ENCODE measurements around the gene CHMP4A. TPM values are rescaled to one million over a fixed set of nuclear protein-coding genes. Genes with fewer than 3 reads are reported as not detected.

Gene CHMP4A
- total RNA-seq, 1 experiment from 2014 or later: 34.6 TPM

GRCh38 chr14:24192933-24193332, 20.4 kb downstream of the CHMP4A start:
- H3K27ac ChIP-seq (ENCODE audit: low read depth, low read length): no peak overlapping the region
- no peak overlapping the region for H3K4me2 ChIP-seq (ENCODE audit: low read length)
- H3K4me3 ChIP-seq (replicated peaks in 1 of 2; ENCODE audit: low read depth in 1 of 2, low read length in 2 of 2): no peak overlapping the region
- no peak overlapping the region for H3K9ac ChIP-seq (ENCODE audit: low read length)
- H4K20me1 ChIP-seq (ENCODE audit: insufficient read depth): no peaks in the 10 kb centered on the region
- peaks cover 23 to 35% of the 10 kb centered on the region in 2 experiments for H3K4me1 ChIP-seq (ENCODE audit: control insufficient read depth in 1 of 2, insufficient read depth in 2 of 2, low read length in 2 of 2)
- peaks cover 8 to 12% of the 10 kb centered on the region in 2 experiments; a peak in 3 of 4 replicates for H3K36me3 ChIP-seq (ENCODE audit: control insufficient read depth in 1 of 2, insufficient read depth in 2 of 2, low read length in 2 of 2)
- ATAC-seq: no peak
- H3K9me3 ChIP-seq (ENCODE audit: control insufficient read depth in 1 of 2, insufficient read depth in 1 of 2, low read depth in 1 of 2, low read length in 2 of 2): no peaks in the 10 kb centered on the region
- POLR2A ChIA-PET: no interaction called here
- H3K27me3 ChIP-seq (ENCODE audit: insufficient read depth, low read length): no peaks in the 10 kb centered on the region
- intact Hi-C loops (cut with micrococcal nuclease): no loop called here
- H3K79me2 ChIP-seq (ENCODE audit: insufficient read depth, low read length): peaks cover 39% of the 10 kb centered on the region
- no TSS peak for BruUV-seq (replicated peaks)
- TF ChIP-seq EZH2phosphoT487 (IDR thresholded peaks at IDR 0.05; ENCODE audit: borderline replicate concordance) (no peak), SIN3A (IDR thresholded peaks at IDR 0.05; ENCODE audit: low read depth) (no peak), YY1 (IDR thresholded peaks at IDR 0.05; ENCODE audit: extremely low read depth, insufficient replicate concordance, low read depth, low read length) (no peak), FOSL1 (IDR thresholded peaks at IDR 0.05; ENCODE audit: low read depth) (no peak), ZBTB33 (IDR thresholded peaks at IDR 0.05; ENCODE audit: extremely low read depth, insufficient replicate concordance, low read length) (no peak), ZFX (IDR thresholded peaks at IDR 0.05) (no peak), TCF7L2 (IDR thresholded peaks at IDR 0.05; ENCODE audit: borderline replicate concordance, extremely low read depth, insufficient read depth, insufficient read length) (no peak), ZNF274 (IDR thresholded peaks at IDR 0.05; ENCODE audit: low read depth, low read length) (no peak), MAX (IDR thresholded peaks at IDR 0.05) (no peak), SP1 (IDR thresholded peaks at IDR 0.05; ENCODE audit: low read depth) (no peak), CBX3 (IDR thresholded peaks at IDR 0.05; ENCODE audit: low read depth) (no peak), POLR2AphosphoS5 (IDR thresholded peaks at IDR 0.05; ENCODE audit: low read depth, low read length) (no peak), SRF (IDR thresholded peaks at IDR 0.05; ENCODE audit: low read depth) (no peak), RAD21 (IDR thresholded peaks at IDR 0.05; ENCODE audit: low read depth) (no peak)
- TF ChIP-seq, protein P1, sequence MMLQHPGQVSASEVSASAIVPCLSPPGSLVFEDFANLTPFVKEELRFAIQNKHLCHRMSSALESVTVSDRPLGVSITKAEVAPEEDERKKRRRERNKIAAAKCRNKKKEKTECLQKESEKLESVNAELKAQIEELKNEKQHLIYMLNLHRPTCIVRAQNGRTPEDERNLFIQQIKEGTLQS (IDR thresholded peaks at IDR 0.05): no peak
- TF ChIP-seq, protein P2, sequence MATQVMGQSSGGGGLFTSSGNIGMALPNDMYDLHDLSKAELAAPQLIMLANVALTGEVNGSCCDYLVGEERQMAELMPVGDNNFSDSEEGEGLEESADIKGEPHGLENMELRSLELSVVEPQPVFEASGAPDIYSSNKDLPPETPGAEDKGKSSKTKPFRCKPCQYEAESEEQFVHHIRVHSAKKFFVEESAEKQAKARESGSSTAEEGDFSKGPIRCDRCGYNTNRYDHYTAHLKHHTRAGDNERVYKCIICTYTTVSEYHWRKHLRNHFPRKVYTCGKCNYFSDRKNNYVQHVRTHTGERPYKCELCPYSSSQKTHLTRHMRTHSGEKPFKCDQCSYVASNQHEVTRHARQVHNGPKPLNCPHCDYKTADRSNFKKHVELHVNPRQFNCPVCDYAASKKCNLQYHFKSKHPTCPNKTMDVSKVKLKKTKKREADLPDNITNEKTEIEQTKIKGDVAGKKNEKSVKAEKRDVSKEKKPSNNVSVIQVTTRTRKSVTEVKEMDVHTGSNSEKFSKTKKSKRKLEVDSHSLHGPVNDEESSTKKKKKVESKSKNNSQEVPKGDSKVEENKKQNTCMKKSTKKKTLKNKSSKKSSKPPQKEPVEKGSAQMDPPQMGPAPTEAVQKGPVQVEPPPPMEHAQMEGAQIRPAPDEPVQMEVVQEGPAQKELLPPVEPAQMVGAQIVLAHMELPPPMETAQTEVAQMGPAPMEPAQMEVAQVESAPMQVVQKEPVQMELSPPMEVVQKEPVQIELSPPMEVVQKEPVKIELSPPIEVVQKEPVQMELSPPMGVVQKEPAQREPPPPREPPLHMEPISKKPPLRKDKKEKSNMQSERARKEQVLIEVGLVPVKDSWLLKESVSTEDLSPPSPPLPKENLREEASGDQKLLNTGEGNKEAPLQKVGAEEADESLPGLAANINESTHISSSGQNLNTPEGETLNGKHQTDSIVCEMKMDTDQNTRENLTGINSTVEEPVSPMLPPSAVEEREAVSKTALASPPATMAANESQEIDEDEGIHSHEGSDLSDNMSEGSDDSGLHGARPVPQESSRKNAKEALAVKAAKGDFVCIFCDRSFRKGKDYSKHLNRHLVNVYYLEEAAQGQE (IDR thresholded peaks at IDR 0.05; ENCODE audit: low read depth): no peak
- RAD21 ChIA-PET (ENCODE audit: low non-redundant PET in 1 of 2, low total read pairs in 2 of 2, uncharacterized antibody in 2 of 2, unreplicated experiment in 2 of 2): no interaction called here
- CTCF ChIA-PET: no interaction called here
- H2AFZ ChIP-seq (ENCODE audit: low read depth, low read length, poor library complexity, severe bottlenecking): no peak overlapping the region
- DNase-seq (ENCODE audit: low read depth, low spot score): no peak
- H3K9me2 ChIP-seq (ENCODE audit: insufficient read depth): no peaks in the 10 kb centered on the region

Measured in HCT116 (cell line).